ENCODE results near the gene SPATS2.

DNA sequence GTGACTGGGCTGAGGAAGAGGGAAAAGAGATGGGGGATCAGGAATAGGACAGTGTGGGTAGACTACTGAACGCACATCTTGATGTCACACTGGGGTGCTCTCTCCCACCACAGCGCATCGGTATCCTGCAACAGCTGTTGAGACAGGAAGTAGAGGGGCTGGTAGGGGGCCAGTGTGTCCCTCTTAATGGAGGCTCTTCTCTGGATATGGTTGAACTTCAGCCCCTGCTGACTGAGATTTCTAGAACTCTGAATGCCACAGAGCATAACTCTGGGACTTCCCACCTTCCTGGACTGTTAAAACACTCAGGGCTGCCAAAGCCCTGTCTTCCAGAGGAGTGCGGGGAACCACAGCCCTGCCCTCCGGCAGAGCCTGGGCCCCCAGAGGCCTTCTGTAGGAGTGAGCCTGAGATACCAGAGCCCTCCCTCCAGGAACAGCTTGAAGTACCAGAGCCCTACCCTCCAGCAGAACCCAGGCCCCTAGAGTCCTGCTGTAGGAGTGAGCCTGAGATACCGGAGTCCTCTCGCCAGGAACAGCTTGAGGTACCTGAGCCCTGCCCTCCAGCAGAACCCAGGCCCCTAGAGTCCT is 37.1 kb upstream of the SPATS2 start:
- TF ChIP-seq CTCF (IDR thresholded peaks at IDR 0.05; ENCODE audit: low read depth, low read length, poor library complexity, severe bottlenecking), result no peak
- no peak for TF ChIP-seq EZH2phosphoT487 (IDR thresholded peaks at IDR 0.05; ENCODE audit: borderline replicate concordance, low read length)
